Endometrium (tissue), 2 donors: ENCODE data around the gene MCUR1.
"Not testable (repeated sequence)": the region's sequence is repeated elsewhere in the genome, so short reads cannot be mapped to it uniquely, and the experiment has no call there.

Experiments used
- FAIRE-seq: peaks from 2 replicates; lab custom pipeline; 2012; peaks lifted over from hg19 to GRCh38; lab: Jason Lieb, UNC
- donor health status: control.
- donor health status: control.

Gene MCUR1

DNA sequence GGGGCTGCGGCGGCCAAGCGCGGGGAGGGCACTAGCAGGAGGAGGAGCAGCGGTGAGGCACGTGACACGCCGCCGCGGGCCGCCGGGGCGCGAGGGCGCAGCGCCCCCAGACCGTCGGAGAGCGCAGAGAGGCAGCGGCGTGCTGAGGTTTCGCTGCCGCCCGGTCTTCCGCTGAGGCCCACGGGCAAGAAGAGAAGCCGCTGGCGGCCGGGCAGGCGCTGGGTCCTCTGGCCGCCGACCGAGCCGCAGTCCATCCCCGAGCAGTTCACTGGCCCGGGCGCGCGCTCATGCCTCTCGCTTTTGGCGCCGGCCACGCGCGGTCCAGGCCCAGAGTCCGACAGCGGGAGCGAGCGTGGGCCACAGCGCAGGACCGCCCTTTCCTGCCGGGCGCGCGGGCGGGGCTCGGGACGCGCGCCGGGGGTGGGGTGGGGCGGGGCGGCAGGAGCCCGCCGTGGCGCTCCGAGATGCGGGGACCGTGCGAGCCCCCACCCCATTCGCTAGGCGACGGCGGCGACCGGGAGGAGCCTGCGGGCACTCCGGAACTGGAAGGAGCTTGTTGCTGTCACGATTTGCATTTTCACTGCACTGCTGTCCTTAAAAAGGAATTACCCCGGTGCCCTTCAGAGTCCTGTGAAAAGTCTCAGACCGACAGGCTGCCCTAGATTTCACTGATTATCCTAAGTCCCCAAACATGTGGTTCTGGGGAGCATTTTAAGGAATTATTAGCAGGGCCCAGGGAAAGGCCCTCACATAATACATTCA lies at the start of gene MCUR1:
Gene MCUR1, minus strand, starts transcription at position 382 of the 762 bp plus-strand sequence. Its CDS starts 128 bp downstream, at position 254.
- no peak for FAIRE-seq

GRCh38 chr6:13863699-13864155 lies 49.4 kb upstream of the MCUR1 start:
- FAIRE-seq = no peak

GRCh38 chr6:13860556-13861185 lies 46.3 kb upstream of the MCUR1 start:
- not testable (repeated sequence) for FAIRE-seq

GRCh38 chr6:13859871-13860555 lies 45.7 kb upstream of the MCUR1 start:
- no peak for FAIRE-seq

GRCh38 chr6:13854716-13855250 lies 40.4 kb upstream of the MCUR1 start:
- FAIRE-seq = no peak

DNA sequence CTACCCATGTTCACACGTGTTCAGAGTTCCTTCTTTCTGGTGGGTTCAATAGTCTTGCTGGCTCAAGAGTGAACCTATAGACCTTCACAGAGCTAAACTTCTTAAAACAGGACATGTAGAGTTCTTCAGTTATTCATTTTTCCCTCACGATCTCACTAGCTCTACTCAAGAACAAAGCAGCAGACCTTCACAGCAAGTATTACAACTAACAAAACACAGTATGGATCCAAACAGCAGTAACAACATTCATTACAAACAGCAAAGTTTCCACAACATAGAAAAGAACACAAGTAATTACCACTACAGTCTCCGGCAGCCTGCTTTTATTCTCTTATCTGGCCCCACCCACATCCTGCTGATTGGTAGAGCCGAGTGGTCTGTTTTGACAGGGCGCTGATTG lies 39.5 kb upstream of the MCUR1 start:
- FAIRE-seq = no peak

- FAIRE-seq = no peak
These were observed 37.4 kb upstream of the MCUR1 start for GRCh38 chr6:13851803-13852202.

DNA sequence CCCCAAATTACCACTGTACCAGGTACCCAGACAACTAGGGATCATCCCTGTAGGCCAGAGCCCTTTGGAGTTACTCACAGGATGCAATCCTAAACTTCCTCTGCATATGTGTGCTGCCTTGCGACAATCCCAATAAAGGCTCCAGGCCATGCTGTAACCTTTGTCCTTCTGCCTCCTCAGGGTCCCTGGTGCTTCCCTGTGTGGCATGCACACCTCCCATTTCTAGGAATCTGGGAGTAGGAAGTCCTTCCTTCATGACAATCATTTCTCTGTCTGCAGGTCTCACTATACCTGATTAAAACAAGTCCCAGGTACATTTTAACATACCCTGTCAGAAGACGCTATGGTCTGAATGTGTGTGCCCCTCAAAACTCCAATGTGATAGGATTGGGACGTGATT lies 37.0 kb upstream of the MCUR1 start:
- no peak for FAIRE-seq

DNA sequence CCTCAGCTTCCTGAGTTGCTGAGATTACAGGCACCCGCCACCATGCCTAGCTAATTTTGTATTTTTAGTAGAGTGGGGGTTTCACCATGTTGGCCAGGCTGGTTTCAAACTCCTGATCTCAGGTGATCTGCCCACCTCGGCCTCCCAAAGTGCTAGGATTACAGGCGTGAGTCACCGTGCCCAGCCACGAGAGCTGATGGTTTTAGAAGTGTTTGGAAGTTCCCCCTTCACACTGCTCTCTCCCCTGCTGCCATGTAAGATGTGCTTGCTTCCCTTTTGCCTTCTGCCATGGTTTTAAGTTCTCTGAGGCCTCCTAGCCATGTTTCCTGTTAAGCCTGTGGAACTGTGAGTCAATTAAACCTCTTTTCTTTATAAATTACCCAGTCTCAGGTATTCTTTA lies 36.3 kb upstream of the MCUR1 start:
- not testable (repeated sequence) for FAIRE-seq

DNA sequence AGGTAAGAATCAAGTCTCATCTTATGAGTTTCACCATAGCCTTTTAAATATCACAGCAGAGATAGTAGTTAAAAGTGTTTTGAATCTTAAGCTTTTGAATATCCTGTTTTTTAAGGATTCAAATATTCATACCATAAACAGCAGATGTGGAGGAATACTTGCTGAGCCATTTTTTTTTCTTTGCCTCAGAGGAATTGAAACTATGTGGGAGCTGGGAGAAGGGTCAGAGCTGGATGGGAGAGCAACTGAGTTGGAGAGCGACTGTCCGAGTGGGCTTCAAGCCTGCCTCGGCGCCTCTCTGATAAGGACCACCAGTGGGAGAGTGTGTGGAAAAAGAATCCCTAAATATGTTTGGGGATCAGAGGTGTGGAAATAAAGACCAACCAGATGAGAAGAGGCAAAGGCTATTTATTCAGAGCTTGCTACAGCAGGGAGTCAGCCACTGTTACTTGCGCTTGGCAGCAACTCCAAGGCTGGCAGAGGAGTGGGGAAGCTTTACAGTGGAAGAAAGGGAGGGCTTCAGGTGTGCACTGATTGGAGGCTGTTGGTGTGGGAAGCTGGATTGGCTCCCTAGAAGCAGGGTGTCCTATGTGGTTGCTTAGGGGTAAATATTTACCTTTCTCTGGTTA lies 34.3 kb upstream of the MCUR1 start:
- peak; percentile 71 for FAIRE-seq

DNA sequence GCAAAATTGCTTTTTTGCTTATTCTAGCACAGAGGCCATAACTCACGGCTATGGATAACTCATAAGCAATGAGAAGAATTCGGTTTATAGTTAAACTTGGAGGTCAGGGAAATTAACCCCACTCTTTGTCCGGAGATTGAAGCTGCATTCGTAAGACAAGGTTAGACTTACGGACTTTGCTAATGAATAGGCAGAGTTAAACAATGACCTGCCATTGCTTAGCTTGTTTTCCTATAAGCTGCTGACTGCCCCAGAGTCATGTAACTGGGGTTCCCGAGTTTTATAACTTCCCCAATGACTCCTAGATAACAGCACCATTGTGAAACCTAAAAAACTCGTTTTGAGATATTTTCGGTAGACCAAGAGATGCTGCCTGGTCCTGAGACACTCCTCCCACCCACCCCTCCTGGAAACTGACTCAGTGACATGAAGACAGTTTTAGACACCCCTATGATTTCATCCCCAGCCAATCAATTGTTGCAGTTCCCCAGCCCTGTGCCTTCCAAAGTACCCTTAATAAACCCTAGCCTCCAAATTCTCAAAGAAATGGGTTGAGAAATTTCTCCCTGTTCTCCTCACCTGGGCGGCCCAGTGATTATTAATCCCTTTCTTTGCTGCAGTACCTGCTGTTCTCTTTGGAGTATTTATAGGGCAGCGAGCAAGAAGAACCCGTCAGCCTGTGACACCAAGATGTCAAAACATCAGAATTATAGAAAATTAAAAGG lies 33.1 kb upstream of the MCUR1 start:
- no peak for FAIRE-seq

GRCh38 chr6:13846841-13847240 lies 32.5 kb upstream of the MCUR1 start:
- no peak for FAIRE-seq

DNA sequence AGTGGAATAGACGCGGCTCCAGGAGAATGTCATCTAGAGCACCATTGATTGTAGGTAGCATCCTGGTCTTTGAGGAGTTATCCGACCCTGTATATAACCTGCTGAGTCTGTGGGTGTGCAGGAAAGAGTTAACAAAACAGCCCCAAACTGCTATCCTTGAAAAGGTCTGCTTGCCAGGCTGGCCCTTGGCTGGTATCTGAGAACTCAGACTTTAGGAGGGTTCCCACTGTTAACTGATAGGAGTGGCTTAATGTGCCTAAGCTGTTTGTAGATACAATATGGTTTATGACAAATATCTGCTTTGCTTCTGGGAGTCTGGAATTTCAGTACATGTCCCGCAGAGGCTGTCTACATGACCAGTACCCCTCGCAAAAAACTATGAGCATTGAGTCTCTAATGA lies 27.6 kb upstream of the MCUR1 start:
- no peak for FAIRE-seq

GRCh38 chr6:13838616-13839015 lies 24.3 kb upstream of the MCUR1 start:
- FAIRE-seq = no peak

DNA sequence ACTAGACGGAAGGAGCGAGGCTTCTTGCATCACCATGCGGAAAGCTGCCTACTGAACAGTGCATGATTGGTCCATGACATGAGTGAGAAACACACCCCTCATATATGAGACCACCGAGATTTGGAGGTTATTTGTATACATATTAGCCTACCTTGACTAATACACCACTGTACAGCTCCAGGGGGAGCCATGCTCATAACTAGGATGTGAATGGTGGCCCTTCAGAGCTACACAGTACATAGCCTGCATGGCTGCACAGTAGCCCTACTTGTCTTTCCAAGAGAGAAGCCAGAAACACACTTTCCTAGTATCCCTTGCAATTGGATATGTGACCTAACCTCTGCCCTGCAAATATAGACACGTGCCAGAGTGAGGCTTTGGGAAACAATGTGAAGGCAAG lies 21.8 kb upstream of the MCUR1 start:
- no peak for FAIRE-seq

- FAIRE-seq = no peak
These were observed 20.4 kb upstream of the MCUR1 start for GRCh38 chr6:13834790-13835189.

GRCh38 chr6:13834018-13834417 lies 19.7 kb upstream of the MCUR1 start:
- FAIRE-seq = not testable (repeated sequence)

GRCh38 chr6:13832778-13833177 lies 18.4 kb upstream of the MCUR1 start:
- no peak for FAIRE-seq

GRCh38 chr6:13831615-13832014 lies 17.3 kb upstream of the MCUR1 start:
- no peak for FAIRE-seq

GRCh38 chr6:13830803-13831202 lies 16.4 kb upstream of the MCUR1 start:
- FAIRE-seq = no peak

DNA sequence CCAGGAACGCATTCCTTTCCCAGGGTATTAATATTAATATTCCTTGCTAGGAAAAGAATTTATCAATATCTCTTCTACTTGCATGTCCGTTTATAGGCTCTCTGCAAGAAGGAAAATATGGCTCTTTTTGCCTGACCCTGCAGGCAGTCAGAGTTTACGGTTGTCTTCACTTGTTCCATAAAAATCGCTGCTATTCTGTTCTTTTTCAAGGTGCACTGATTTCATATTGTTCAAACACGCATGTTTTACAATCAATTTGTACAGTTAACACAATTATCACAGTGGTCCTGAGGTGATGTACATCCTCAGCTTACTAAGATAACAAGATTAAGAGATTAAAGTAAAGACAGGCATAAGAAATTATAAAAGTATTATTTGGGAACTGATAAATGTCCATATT lies 15.1 kb upstream of the MCUR1 start:
- FAIRE-seq = not testable (repeated sequence)
